Mesothelial cell of epicardium (in vitro differentiated cells): Measurements from ENCODE around the gene TMEM229B. TPM values are rescaled to one million over a fixed set of nuclear protein-coding genes. Genes with fewer than 3 reads are reported as not detected.

ENCODE experiments used
- DNase-seq, 2 experiments: peaks; one replicate each; pipeline ENCODE4 v3.0.0; 2021; ENCODE audit warnings: low spot score in 2 of 2; ENCODE audit not compliant: unreplicated experiment in 2 of 2
- H3K27ac Mint-ChIP-seq: 2 replicates; pipeline ENCODE4 v1.8.0; 2021; ENCODE audit warnings: mixed read lengths
- H3K27me3 Mint-ChIP-seq: 2 replicates; pipeline ENCODE4 v1.8.0; 2021; ENCODE audit warnings: low read depth, mixed read lengths
- H3K36me3 Mint-ChIP-seq: 2 replicates; pipeline ENCODE4 v1.8.0; 2021; ENCODE audit warnings: mixed read lengths
- H3K4me1 Mint-ChIP-seq: 2 replicates; pipeline ENCODE4 v1.8.0; 2021; ENCODE audit warnings: mixed read lengths
- H3K4me3 Mint-ChIP-seq: 2 replicates; pipeline ENCODE4 v1.8.0; 2021; ENCODE audit warnings: mild to moderate bottlenecking, moderate library complexity, mixed read lengths
- H3K9me3 Mint-ChIP-seq: 2 replicates; pipeline ENCODE4 v1.8.0; 2021; ENCODE audit warnings: mixed read lengths
- CTCF ChIP-seq: fragments of 200-600 bp; sonication (generic); IDR thresholded peaks from one replicate; pipeline ENCODE4 v1.5.0; 2021; ENCODE audit warnings: antibody characterized with exemption; ENCODE audit not compliant: unreplicated experiment
- total RNA-seq: library from RNA; stranded (reverse); gene quantifications from 3 replicates; pipeline ENCODE4 v1.2.1, GENCODE V29; 2021

Gene TMEM229B
- total RNA-seq, 1 donor from 2014 or later = 0.83 TPM

- peaks cover 10% of the 10 kb centered on the region for H3K4me1 Mint-ChIP-seq
- H3K27ac Mint-ChIP-seq = no peak overlapping the region
- no peaks in the 10 kb centered on the region for H3K9me3 Mint-ChIP-seq
- no peaks in the 10 kb centered on the region for H3K36me3 Mint-ChIP-seq
- H3K4me3 Mint-ChIP-seq = no peak overlapping the region
- no peak for TF ChIP-seq CTCF
- no peak for DNase-seq
- peaks cover 22% of the 10 kb centered on the region for H3K27me3 Mint-ChIP-seq
These were observed 52.9 kb downstream of the TMEM229B start for GRCh38 chr14:67435603-67436002.

- Mint-ChIP-seq H3K4me1 (peaks cover 12% of the 10 kb centered on the region), H3K36me3 (no peaks in the 10 kb centered on the region), H3K27ac (no peak overlapping the region), H3K9me3 (no peaks in the 10 kb centered on the region), H3K27me3 (peaks cover 14% of the 10 kb centered on the region), H3K4me3 (no peak overlapping the region)
- TF ChIP-seq CTCF = no peak
- DNase-seq = no peak
These were observed 56.4 kb downstream of the TMEM229B start for GRCh38 chr14:67432050-67432564.

- Mint-ChIP-seq H3K27ac (no peak overlapping the region), H3K27me3 (peaks cover 18% of the 10 kb centered on the region), H3K36me3 (no peaks in the 10 kb centered on the region), H3K9me3 (no peaks in the 10 kb centered on the region), H3K4me3 (no peak overlapping the region), H3K4me1 (peaks cover 12% of the 10 kb centered on the region)
- TF ChIP-seq CTCF = no peak
- DNase-seq = no peak
These were observed 58.9 kb downstream of the TMEM229B start for GRCh38 chr14:67429510-67430205.

- peaks cover 15% of the 10 kb centered on the region for H3K27me3 Mint-ChIP-seq
- no peak overlapping the region for H3K4me3 Mint-ChIP-seq
- no peak for DNase-seq
- no peak overlapping the region for H3K27ac Mint-ChIP-seq
- H3K36me3 Mint-ChIP-seq = no peaks in the 10 kb centered on the region
- peaks cover 12% of the 10 kb centered on the region for H3K4me1 Mint-ChIP-seq
- H3K9me3 Mint-ChIP-seq = no peaks in the 10 kb centered on the region
- TF ChIP-seq CTCF = no peak
These were observed 60.0 kb downstream of the TMEM229B start for GRCh38 chr14:67428501-67429031.

GRCh38 chr14:67426983-67427606 lies 61.4 kb downstream of the TMEM229B start:
- H3K9me3 Mint-ChIP-seq = no peaks in the 10 kb centered on the region
- no peak overlapping the region for H3K27ac Mint-ChIP-seq
- DNase-seq = peak; percentile 42 to 75
- peak; percentile 88 for TF ChIP-seq CTCF
- H3K36me3 Mint-ChIP-seq = no peaks in the 10 kb centered on the region
- peaks cover 15% of the 10 kb centered on the region for H3K27me3 Mint-ChIP-seq
- H3K4me3 Mint-ChIP-seq = no peak overlapping the region
- H3K4me1 Mint-ChIP-seq = peaks cover 5% of the 10 kb centered on the region
